NCI-H524 treated with DMSO at 0.1 percent for 48 hours (cell line): ENCODE data around the gene LRSAM1.

Experiments used
- DNase-seq: peaks from one replicate; lab custom pipeline; 2025; lab: John Stamatoyannopoulos, UW

Gene LRSAM1

DNA sequence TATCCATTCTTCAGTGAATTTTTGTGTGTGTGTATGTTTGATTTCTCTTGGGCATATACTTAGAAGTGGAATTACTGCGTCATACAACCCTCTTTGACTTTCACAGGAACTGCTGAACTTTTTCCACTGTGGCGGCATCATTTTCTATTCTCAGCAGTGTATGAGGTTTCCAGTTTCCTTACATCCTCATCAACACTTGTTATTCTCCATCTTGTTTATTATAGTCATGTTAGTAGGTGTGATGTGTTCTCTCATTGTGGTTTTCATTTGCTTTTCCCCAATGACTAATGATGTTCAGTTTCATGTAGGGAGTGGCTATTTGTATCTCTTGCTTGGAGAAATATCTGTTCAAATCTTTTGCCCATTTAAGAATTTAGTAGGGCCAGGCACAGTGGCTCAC, 24.6 kb upstream of the LRSAM1 start:
- DNase-seq: no peak

DNA sequence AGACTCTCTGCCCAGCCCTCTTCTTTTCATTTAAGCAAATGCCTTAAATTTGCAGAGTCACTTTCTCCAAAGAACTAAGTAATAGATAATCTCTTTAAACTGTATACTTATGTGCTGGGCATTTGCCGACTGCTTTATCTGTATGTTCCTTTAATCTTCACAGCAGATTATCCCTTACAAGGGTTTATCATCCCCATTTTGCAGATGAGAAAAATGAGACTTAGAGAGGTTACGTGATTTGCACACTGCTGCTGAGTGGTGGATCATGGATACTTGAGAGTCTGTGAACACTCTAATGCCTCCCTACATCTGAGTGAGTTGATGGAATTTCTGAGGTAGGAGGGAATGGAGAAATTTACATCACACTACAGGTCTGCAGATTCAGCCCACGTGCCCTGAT, 23.0 kb upstream of the LRSAM1 start:
- DNase-seq: no peak

DNA sequence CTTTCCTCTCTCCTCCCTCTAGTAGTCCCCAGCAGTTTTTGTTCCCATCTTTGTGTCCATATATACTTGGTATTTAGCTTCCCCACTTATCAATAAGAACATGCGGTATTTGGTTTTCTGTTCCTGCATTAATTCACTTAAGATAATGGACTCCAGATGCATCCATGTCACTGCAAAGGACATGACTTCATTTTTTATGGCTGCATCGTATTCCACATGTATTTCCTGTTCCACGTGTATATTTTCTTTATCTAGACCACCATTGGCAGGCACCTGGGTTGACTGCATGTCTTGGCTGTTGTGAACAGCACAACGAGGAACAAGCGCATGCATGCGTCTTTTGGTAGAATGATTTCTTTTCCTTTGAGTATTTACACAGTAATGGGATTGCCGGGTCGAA, 20.9 kb upstream of the LRSAM1 start:
- no peak for DNase-seq

DNA sequence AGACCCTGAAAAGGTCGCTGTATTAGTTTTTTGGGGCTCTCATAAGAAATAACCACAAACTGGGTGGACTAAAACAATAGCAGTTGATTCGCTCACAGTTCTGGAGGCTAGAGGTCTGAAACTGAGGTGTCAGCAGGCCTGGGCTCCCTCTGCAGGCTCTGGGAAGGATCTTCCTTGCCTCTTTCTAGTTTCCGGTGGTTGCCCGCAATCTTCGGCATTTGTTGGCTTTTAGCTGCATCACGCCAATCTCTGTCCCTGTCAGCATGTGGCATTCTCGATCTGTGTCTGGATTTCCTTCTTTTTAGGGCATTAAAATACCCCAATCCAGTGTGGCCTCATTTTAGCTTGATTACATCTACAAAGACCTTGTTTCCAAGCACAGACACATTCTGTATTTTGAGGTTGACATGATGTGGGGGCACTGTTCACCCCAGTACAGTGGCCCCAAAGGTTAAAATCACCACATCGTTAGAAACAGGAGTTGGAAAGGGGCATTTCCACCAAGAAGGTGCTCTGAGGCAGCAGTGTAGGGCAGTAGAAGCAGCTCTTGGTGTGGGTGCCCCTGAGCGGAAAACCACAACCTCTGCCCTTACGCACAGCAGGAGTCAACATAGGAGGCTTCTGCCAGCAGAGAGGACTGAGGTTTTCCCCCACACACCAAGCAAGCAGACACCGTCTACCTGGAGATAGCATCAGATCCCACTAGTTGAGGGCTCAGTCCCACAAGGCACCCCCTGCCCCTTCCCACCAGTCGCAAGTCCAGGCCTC, 13.6 kb upstream of the LRSAM1 start:
- DNase-seq: no peak

DNA sequence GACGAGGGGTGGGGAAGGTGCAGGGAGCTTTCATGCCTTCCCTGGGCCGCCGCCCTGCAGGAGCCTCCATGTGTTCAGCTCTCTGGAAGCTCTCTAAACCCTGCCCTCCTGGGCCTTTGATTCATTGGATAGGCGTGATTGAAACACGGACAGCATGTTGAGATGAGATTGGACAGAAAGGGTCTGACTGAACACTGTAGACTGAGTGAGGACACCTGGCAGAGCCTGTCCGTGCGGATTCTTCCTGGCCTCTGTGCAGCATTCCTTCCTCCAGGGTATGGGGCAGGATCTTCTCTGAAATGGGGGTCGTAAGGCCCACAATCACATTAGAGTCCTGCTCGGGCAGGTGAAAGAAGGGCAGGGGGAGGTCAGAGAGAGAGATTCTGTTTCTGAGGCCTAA, 12.9 kb upstream of the LRSAM1 start:
- DNase-seq: no peak

DNA sequence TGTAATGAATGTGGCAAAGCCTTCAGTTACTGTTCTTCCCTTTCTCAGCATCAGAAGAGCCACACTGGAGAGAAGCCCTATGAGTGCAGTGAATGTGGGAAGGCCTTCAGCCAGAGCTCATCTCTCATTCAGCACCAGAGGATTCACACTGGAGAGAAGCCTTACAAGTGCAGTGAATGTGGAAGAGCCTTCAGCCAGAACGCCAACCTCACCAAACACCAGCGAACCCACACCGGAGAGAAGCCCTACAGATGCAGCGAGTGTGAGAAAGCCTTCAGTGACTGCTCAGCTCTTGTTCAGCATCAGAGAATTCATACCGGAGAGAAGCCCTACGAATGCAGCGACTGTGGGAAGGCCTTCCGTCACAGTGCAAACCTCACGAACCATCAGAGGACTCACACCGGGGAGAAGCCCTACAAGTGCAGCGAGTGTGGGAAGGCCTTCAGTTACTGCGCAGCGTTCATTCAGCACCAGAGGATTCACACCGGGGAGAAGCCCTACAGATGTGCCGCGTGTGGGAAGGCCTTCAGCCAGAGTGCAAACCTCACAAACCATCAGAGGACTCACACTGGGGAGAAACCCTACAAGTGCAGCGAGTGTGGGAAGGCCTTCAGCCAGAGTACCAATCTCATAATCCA, 6.9 kb upstream of the LRSAM1 start:
- no peak for DNase-seq

DNA sequence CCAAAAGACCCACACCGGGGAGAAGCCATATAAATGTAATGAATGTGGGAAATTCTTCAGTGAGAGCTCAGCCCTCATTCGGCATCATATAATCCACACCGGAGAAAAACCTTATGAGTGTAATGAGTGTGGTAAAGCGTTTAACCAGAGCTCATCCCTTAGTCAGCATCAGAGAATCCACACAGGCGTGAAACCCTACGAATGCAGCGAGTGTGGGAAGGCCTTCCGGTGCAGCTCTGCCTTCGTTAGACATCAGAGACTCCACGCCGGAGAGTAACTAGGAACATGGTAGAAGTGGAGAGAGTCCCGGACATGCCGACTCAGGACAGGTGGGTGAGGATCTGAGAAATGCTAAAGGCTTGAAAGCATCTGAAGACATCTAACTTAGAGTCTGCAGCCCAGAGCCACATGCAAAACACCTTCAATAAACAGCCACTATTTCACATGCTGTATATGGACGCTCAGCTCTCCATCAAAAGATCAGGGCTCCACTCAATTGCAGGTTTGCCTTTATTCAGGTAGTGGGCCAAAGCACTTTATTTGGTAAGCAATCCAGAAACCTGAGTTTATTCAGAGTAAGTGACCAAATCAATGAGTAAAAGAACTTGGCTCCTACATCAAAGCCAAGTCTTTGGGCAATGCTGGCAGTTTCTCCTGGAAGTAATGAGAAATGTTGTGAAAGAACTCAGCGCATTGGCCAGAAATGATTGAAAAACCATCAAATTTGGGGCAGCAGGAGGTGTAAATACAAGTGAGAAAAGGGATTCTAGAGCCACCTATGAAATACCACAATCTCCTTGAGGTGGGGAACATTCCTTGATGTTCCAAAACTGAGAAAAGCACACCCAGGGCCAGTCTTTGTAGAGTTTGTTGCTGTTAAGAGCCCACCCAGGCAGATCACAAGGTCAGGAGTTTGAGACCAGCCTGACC, 6.1 kb upstream of the LRSAM1 start:
- DNase-seq: no peak

DNA sequence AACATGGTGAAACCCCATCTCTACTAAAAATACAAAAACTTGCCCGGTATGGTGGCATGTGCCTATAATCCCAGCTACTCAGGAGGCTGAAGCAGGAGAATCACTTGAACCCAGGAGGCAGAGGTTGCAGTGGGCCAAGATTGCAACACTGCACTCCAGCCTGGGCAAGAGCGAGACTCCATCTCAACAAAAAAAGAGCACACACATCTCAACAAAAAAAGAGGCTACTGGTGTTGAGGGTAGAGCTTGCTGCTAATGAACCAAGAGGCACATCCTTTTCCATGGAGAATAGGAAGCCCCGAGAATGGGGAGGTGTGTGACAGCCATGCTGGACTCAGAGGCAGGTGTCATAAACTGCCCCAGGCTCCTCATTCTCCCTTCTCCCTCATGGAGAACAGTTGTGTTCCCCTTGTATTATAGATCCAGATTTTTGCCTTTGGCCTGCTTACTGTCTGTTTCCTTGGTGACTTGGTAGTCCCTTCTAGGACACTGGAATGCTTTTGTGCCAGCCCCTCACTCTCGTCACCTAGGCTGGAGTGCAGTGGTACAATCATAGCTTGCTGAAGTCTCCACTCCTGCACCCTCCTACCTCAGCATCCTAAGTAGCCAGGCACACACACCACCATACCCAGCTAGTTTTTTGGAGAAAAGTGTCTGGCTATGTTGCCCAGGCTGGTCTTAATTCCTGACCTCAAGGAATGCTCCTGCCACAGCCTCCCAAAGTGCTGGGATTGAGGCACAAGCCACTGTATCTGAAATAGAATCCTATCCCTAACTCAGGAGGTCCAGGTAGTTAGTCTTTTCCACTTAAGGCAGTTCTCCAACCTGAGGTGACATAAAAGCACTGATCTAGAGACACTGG, 5.2 kb upstream of the LRSAM1 start:
- DNase-seq: no peak

DNA sequence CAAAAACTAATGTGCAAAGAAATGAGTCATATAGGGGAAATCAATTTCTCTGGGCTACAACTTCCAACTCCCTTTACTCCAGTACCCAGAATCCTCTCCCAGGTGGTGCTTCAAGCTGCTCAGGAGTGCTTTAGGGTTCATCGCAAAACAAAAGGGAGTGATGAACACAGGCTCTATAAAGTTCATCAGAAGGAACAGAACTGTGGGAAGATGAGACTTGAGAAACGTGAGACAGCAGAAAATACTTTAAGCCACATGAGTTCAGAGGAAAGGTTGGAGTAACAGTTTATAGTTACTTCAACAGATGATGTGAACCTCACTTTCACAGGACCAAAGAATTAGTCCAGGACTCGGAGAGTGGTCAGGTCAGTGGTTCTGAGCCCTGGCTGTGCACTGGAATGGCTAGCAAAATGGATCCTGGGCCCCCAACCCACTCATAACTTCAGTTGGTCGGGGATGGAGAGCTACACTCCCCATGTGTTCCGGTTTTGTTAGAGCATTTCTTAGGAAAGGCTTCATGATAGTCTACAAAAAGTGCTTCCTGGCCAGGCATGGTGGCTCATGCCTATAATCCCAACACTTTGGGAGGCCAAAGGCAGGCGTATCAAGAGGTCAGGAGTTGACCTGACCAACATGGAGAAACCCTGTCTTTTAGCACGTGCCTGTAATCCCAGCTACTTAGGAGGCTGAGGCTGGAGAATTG, 4.4 kb upstream of the LRSAM1 start:
- DNase-seq: no peak

DNA sequence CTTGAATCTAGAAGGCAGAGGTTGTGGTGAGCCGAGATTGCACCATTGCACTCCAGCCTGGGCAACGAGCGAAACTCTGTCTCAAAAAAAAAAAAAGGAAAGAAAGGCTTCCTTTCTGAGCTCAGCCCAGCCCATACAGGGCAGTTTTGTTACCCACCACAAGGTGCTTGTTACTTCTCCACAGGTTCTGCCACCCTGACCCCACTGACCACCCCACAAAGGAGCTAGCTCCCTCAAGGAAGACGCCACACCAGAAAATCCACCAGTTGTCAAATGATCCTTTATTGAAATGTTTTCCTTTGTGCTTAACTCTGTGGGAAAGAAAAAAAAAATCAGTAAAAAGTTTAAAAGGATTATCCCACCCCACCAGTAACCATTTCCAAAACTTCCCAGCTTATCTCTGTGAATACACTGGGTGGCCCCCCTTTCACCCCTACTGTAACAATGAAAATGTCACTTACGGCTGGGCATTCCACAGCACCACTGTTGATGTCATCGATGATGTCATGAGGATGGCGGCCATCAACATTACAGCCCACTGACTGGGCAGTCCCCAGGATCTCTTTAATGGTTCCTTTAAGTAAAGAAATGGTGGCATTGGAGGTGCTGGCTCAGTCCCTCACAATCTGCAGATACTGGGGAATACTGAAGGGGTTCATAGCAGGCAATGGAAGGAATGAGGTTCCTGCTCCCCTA, 3.7 kb upstream of the LRSAM1 start:
- no peak for DNase-seq

DNA sequence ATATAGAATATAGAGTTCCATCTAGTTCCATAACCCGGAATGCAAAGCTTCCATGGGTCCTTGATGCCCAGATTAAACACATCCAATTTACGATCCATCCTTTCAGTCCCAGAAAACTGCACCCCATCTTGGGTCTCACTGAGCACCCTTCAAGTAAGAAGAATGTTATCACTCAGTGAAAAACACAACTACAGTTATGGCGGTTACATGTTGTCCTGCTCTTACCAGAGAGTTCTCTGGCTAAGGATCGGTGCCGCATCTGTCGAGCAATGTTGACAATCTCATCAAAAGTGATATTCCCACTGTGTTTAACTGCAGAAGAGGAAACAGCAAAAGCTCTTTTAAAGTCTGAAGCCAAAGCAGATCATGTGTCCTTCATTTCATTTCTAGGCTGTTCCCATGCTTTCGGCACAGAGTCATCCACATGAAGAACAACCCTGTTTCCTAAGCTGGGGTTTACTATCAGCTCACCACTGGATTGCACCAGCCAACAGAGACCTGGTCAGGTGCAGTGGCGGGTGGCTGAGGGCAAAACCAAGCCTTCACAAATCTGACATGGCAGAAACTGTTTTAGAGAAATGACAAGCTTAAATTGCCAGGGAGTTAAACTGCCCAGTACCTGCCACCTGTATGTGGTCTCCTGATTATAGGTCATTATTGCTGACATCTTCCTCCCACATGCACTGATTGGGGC, 3.1 kb upstream of the LRSAM1 start:
- DNase-seq: no peak

DNA sequence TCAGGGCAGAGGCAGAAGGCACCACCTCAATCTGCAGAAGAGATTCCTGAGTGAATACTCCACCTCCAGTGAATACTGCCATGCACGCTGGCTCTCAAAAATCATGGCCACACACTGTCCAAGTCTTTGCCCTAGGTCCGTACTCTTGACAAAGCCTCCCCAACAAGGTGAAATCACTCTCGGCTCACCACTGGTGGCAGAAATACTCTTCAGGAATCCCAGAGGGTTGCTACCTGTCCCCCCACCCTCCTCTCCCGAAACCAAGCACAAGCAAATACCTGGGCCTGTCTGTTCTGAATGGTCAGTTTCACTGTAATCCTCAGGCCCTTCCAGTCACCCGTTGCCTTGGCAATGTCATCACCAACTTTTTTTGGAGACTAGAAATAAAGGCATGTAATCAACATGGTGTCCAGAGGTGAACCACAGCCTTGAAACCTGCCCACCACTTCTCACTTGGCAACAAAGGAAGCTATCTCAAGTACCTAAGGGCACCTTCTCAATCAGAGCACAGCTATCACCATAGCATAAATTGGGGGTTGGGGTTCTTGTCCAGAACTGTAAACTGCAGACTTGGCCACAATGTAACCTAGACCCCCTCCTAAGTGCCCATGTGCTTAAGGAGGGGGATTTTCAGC, 1.9 kb upstream of the LRSAM1 start:
- DNase-seq: no peak

DNA sequence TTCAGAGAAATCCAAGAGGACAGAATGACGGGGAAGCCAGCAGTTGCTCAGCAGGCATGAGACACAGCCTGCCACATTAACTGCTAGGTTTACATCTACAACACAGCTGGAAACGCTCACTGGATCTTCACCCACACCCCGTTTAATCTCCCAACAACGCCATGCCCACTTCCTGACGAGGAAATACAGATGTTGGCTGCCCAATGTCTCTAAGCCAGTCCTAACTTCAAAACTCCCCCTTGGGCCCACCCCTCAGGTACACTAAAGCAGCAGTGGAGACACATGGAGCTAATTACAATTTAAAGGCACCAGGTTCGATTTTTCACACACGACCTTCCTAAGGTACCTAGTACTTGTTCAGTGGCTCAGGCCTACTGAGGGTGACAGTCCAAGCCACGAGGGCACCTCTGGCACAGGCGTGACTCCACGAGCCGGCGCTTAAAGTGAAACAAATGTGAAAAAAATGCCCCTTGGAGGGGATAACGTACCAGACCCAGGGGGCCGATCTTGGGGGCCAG, 1.0 kb upstream of the LRSAM1 start:
- DNase-seq: no peak

DNA sequence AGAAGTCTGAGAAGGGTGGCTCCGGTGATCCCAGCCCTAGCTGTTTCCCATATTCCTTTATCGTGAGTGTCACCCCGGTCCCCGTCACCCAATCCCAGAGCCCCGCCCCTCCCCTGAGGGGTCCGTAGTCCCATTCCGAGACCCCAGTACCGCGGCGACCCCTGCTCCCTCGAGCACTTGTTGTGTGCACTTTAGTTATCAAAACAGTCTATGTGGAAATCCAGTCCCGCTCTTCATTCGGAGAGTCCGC, 223 bp downstream of the LRSAM1 start:
- DNase-seq: no peak

DNA sequence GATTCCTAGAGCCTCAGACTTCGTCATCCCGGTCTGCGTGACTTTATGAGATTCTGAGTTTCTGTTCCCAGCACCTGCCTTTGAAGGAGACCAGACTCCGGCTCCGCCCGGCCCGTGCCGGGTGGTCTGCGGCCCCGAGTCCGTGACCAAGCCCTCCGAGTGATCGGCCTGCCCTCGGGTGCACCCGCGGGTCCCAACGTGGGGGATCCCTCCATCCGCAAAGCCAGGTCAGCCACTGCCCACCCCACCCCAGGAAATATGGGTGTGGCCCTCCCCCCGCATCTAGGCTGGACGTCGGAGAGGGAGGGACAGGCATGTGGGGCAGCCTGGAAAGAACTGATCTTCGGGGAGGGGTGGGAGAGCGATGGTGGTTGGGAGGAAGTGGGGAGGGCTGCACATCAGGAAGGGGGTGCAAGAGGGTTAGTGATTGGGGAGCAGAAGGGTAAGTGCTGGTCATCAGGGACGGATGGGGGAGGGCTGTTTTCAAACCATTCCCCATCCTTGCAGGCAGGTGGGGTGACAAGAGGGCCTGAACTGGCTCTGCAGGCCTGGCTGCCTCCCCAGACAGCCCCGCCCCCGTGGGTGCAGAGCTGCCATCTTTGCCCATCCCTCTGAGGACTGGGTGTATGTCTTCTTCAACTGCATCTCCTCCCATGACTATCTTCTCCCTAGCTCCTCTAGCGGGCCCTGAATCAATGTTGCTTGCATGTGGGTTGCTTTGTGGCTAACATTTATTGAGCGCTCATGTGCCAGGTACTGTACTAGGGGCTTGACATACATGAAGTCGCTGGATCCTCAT, 747 bp downstream of the LRSAM1 start:
- no peak for DNase-seq

DNA sequence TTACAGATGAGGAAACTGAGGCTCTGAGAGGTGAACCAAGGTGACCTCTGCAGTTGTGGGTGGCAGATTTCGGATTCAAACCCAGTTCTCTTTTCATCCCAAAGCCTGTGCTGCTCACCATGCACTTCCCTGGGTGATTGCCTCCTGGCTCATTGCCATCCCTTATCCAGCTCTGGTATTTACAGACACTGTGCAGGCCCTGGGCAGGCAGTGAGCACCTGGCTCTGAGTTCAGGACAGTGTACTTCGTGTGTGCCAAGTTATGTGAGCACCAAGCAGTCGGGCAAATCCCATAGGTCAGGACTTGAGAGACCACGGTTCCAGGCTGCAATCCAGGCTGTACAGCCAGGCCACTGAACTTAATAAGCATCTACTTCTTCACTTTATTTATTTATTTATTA, 1.4 kb downstream of the LRSAM1 start:
- no peak for DNase-seq

DNA sequence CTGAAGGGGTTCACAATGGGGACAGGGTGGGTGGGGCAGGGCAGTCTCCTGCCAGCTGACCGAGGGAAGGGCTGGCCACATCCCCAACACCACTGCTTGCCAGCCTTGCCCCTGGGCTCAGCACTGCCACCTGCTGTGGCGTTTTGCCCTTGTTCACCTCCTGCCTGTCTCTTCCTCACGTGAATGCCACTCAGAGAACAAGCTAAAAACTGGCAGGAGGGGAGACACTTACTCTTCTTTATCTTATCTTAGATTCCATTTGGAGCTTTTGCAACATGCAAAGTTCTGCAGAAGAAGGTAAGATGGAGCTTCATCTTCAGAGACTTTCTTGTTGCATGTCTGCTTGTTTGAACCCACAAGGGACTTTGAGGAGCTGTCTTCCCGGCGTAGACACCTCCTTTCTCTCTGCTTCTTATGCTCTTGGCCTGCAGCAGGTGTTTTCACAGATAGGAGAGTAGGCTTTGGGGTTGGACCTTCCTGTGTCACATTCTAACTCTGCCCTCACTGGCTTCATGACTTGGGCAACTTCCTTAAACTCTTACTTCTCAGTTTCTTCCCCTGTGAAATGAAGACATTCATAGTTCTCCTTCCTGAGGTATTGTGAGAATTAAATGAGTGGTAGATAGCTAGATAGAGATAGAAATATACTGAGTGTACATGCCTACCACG, 4.1 kb downstream of the LRSAM1 start:
- DNase-seq: no peak

DNA sequence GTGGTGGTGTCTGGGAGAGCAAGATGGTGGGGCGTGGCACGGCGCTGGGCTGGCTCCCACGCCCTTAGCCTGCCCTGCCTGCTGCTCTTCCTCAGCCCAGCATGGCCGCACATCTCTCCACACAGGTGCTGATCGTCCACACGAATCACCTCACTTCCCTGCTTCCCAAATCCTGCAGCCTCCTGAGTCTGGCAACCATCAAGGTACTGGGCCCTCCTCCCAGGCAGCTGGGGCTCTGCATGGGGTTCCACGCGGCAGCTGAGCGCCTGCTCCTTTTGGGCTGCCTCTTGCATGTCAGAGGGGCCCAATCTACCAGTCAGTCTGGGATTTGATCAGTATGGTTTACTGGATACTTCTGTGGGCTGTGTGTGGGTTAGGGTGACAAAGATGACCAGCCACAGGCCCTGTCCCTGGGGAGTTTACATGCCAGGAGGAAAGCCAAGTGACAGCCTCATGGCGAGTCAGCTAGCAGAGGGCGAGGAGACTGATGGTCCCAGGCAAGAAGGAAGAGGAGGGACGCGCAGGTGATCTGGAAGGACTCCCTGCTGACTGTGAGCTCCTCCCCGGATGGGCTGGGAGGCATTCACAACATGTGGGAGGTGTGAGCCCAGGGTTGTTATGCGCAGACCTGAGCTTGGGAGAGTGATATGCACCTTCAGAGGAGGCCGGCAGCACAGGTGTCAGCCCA, 6.0 kb downstream of the LRSAM1 start:
- no peak for DNase-seq
